ENCODE data around the gene SERINC4. TPM values are rescaled to one million over a fixed set of nuclear protein-coding genes. Genes with fewer than 3 reads are reported as not detected.
"Not testable (repeated sequence)": the region's sequence is repeated elsewhere in the genome, so short reads cannot be mapped to it uniquely, and the experiment has no call there.

SERINC4 gene
- 0.11 and 0.20 TPM in 2 replicates for total RNA-seq

DNA sequence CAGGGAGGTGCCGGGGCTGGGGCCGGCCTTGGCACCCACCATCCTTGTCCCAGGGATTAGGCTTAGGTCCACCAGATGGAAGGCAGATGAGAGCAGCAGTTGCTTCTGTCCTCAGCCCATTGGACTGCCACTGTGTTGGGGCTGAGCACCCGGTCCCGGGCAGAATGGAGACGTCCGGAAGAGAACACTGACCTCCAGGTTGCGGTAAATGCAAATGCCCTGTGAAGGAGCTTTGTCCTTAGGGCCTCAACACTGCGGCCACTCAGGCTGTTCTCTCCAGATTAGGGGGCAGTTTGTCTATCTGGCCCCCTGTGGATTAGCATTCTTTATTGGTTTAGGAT lies at the start of gene SERINC4:
Gene SERINC4, minus strand, starts transcription at position 276 of the 341 bp plus-strand sequence. Its CDS starts 234 bp downstream, at position 42.
- Mint-ChIP-seq H3K36me3 (ENCODE audit: low read depth) (peaks cover 68% of the 10 kb centered on the region), H3K4me3 (peak within 1 kb of the TSS; percentile 98), H3K27me3 (no peaks in the 10 kb centered on the region), H3K9me3 (peaks cover 2% of the 10 kb centered on the region), H3K4me1 (peaks cover 57% of the 10 kb centered on the region), H3K27ac (peak within 1 kb of the TSS; percentile 96)
- ChIA-PET CTCF (interaction anchor here (1.1 to 2.2 kb wide), 3 partner anchors 9 to 25 kb away, joined by 3 to 8 read pairs (median 5); partner anchors contain the start of genes ELL3 and MFAP1), POLR2A (interaction anchor here (0.8 to 18.0 kb wide), 10 partner anchors 9 to 56 kb away, joined by 3 to 509 read pairs (median 9); partner anchors contain the start of genes ELL3, MFAP1, PDIA3 and SERF2)
- intact Hi-C loops (cut with micrococcal nuclease) = loop anchor here (1.0 to 2.0 kb wide), 4 partner anchors 8 to 25 kb away; partner anchors contain the start of genes ELL3, MFAP1 and SERF2
- TF ChIP-seq, protein P1, sequence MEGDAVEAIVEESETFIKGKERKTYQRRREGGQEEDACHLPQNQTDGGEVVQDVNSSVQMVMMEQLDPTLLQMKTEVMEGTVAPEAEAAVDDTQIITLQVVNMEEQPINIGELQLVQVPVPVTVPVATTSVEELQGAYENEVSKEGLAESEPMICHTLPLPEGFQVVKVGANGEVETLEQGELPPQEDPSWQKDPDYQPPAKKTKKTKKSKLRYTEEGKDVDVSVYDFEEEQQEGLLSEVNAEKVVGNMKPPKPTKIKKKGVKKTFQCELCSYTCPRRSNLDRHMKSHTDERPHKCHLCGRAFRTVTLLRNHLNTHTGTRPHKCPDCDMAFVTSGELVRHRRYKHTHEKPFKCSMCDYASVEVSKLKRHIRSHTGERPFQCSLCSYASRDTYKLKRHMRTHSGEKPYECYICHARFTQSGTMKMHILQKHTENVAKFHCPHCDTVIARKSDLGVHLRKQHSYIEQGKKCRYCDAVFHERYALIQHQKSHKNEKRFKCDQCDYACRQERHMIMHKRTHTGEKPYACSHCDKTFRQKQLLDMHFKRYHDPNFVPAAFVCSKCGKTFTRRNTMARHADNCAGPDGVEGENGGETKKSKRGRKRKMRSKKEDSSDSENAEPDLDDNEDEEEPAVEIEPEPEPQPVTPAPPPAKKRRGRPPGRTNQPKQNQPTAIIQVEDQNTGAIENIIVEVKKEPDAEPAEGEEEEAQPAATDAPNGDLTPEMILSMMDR (IDR thresholded peaks at IDR 0.05) = no peak
- DNase-seq = no peak
- no peak for ATAC-seq (ENCODE audit: low read depth)

DNA sequence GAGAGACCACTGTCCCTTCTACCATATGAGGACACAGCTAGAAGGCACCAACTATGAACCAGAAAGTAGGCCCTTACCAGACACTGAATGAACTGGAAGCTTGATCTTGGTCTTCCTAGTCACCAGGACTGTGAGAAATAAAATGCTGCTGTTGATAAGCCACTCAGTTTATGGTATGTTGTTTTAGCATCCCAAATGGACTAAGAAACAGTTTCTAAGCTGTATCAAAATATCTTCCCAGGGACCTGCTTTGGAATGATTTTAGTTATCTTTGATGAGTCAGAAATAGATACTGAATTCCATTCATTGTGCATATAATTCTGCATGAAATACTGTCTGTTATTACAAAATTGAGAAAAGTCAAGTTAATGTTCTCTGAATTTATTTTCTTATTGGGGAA lies 45.4 kb upstream of the SERINC4 start:
- CTCF ChIA-PET = no interaction called here
- H3K27me3 Mint-ChIP-seq = no peaks in the 10 kb centered on the region
- no peak for DNase-seq
- intact Hi-C loops (cut with micrococcal nuclease) = no loop called here
- H3K4me1 Mint-ChIP-seq = peaks cover 4% of the 10 kb centered on the region
- no peak overlapping the region for H3K4me3 Mint-ChIP-seq
- peaks cover 28% of the 10 kb centered on the region for H3K36me3 Mint-ChIP-seq (ENCODE audit: low read depth)
- no peaks in the 10 kb centered on the region for H3K9me3 Mint-ChIP-seq
- POLR2A ChIA-PET = interaction anchor here (1.0 kb wide), 1 partner anchor 14 kb away, joined by 3 read pairs; no protein-coding TSS in a partner anchor
- TF ChIP-seq, protein P1 (IDR thresholded peaks at IDR 0.05) = no peak
- ATAC-seq (ENCODE audit: low read depth) = no peak
- no peak overlapping the region for H3K27ac Mint-ChIP-seq

DNA sequence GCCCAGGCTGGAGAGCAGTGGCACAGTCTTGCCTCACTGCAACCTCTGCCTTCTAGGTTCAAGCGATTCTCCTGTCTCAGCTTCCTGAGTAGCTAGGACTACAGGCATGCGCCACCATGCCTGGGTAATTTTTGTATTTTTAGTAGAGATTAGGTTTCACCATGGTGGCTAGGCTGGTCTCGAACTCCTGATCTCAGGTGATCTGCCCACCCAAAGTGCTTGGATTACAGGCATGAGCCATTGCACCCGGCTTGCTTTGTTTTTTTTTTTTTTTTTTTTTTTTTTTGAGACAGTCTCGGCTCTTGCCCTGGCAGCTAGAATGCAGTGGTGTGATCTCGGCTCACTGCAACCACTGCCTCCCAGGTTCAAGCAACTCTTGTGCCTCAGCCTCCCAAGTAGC lies 32.5 kb upstream of the SERINC4 start:
- intact Hi-C loops (cut with micrococcal nuclease); ATAC-seq (ENCODE audit: low read depth): not testable (repeated sequence)

DNA sequence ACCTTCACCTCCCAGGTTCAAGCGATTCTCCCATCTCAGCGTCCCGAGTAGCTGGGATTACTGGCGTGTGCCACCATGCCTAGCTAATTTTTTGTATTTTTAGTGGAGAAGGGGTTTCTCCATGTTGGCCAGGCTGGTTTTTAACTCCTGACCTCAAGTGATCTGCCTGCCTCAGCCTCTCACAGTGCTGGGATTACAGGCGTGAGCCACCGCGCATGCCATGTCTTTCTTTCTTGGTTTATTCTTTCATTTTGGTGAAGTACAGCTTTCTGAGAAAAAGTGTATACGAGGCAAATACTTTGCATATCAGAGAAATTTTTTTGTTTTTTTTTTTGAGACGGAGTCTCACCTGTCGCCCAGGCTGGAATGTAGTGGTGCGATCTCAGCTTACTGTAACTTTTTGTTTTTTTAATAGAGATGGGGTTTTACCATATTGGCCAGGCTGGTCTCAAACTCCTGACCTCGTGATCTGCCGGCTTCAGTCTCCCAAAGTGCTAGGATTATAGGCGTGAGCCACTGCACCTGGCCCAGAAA lies 31.6 kb upstream of the SERINC4 start:
- POLR2A ChIA-PET = interaction anchor here (1.2 kb wide), 1 partner anchor 13 kb away, joined by 3 read pairs; no protein-coding TSS in a partner anchor
- ATAC-seq (ENCODE audit: low read depth); intact Hi-C loops (cut with micrococcal nuclease); H3K27me3 Mint-ChIP-seq; H3K4me3 Mint-ChIP-seq; H3K9me3 Mint-ChIP-seq; DNase-seq; H3K27ac Mint-ChIP-seq; CTCF ChIA-PET: not testable (repeated sequence)
- Mint-ChIP-seq H3K4me1 (peaks cover 39% of the 10 kb centered on the region), H3K36me3 (ENCODE audit: low read depth) (peaks cover 23% of the 10 kb centered on the region)

More for the DNA sequence above, 32.5 kb upstream of the SERINC4 start:
- H3K27me3 Mint-ChIP-seq, DNase-seq, POLR2A ChIA-PET, H3K9me3 Mint-ChIP-seq, H3K4me3 Mint-ChIP-seq, CTCF ChIA-PET, H3K27ac Mint-ChIP-seq: not testable (repeated sequence)
- peaks cover 28% of the 10 kb centered on the region for H3K36me3 Mint-ChIP-seq (ENCODE audit: low read depth)
- H3K4me1 Mint-ChIP-seq = peaks cover 32% of the 10 kb centered on the region

DNA sequence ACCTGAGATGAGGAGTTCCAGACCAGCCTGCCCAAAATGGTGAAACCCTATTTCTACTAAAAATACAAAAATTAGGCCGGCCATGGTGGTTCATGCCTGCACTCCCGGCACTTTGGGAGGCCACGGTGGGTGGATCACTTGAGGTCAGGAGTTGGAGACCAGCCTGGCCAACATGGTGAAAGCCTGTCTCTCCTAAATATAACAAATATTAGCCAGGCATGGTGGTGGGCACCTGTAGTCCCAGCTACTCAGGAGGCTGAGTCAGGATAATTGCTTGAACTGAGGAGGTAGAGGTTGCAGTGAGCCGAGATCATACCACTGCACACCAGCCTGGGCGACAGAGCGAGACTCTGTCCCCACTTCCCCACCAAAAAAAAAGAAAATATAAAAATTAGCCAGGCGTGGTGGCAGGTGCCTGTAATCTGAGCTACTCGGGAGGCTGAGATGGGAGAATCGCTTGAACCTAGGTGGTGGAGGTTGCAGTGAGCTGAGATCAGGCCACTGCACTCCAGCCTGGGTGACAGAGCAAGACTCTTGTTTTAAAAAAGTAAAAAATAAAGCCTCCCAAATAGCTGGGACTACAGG lies 30.8 kb upstream of the SERINC4 start:
- peaks cover 47% of the 10 kb centered on the region for H3K4me1 Mint-ChIP-seq
- POLR2A ChIA-PET = interaction anchor here (1.2 kb wide), 1 partner anchor 14 kb away, joined by 3 read pairs; no protein-coding TSS in a partner anchor

DNA sequence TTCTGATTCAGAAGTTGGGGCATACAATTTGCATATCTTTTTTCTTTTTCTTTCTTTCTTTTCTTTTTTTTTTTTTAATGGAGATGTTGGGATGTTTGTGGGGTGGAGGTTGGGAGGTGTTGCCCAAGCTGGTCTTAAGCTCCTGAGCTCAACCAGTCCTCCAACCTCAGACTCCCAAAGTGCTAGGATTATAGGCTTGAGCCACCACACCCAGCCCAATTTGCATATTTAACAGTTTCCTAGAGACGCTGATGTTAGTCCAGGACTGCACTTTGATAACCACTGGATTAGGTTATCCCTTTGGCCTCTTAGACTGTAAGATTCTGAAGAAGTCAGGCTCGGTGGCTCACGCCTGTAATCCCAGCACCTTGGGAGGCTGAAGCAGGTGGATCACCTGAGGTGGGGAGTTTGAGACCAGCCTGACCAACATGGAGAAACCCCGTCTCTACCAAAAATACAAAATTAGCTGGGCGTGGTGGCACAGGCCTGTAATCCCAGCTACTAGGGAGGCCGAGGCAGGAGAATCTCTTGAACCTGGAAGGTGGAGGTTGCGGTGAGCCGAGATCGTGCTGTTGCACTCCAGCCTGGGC lies 30.0 kb upstream of the SERINC4 start:
- POLR2A ChIA-PET; H3K27me3 Mint-ChIP-seq; H3K27ac Mint-ChIP-seq; CTCF ChIA-PET; H3K9me3 Mint-ChIP-seq; ATAC-seq (ENCODE audit: low read depth); DNase-seq; H3K4me3 Mint-ChIP-seq: not testable (repeated sequence)
- Mint-ChIP-seq H3K4me1 (peaks cover 48% of the 10 kb centered on the region), H3K36me3 (ENCODE audit: low read depth) (peaks cover 11% of the 10 kb centered on the region)
- intact Hi-C loops (cut with micrococcal nuclease) = loop anchor here (10.0 kb wide), 1 partner anchor 315 kb away; the partner anchor contains the start of gene MAP1A

More for the DNA sequence above, 30.8 kb upstream of the SERINC4 start:
- DNase-seq; ATAC-seq (ENCODE audit: low read depth); H3K27me3 Mint-ChIP-seq; H3K9me3 Mint-ChIP-seq; intact Hi-C loops (cut with micrococcal nuclease); CTCF ChIA-PET; H3K27ac Mint-ChIP-seq; H3K4me3 Mint-ChIP-seq: not testable (repeated sequence)
- peaks cover 16% of the 10 kb centered on the region for H3K36me3 Mint-ChIP-seq (ENCODE audit: low read depth)
